Measurements from ENCODE around the gene VPS54.

Gene VPS54

DNA sequence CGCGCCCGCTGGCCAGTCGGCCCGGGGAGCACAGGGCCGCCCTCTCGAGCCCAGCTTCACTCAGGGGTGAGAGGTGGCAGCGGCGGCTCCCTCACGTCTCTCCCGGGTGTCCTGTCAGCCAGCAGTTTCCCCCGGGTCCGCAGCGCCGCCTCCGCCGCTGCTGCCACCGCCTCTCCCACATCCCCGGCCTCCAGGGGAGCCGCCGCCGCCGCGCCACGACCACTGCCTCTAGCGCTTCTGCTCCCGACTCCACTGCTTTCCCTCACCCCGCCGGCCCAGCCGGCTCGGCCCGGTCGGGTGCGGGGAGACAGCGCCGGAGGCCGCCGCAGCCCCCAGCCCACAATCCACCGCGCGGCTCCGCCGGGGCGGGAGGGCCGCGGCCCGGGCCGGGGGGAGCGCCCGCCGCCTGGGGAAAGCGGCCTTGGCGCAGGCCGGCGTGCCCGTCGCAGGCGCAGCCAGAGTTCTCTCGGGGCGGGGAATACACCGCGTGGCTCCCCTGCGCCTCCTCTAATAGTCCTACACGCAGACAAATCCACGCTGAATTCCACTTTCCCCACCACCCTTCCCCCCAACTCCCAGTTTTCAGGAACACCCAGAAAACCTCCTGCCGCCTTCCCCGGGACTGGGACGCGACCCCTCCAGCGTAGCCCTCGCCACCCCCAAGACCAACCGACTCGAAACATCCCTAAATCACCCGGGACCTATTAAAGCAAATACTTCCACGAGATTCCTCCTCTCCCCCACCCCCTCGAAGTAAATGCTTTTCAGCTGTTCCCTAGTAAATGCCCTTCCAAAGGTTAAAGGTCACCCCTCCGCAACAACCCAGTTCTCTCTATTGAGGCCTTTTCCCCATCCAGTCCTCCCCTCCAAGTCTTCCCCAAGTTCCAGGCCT, at the start of gene VPS54:
VPS54 (minus strand) TSS at position 346 of the 892 bp plus-strand sequence. CDS start 35,429 bp downstream, outside the sequence.
- DNase-seq = no peak

GRCh38 chr2:64067326-64067725, 48.1 kb upstream of the VPS54 start:
- no peak for DNase-seq

GRCh38 chr2:64065516-64065915, 46.3 kb upstream of the VPS54 start:
- DNase-seq = no peak

DNA sequence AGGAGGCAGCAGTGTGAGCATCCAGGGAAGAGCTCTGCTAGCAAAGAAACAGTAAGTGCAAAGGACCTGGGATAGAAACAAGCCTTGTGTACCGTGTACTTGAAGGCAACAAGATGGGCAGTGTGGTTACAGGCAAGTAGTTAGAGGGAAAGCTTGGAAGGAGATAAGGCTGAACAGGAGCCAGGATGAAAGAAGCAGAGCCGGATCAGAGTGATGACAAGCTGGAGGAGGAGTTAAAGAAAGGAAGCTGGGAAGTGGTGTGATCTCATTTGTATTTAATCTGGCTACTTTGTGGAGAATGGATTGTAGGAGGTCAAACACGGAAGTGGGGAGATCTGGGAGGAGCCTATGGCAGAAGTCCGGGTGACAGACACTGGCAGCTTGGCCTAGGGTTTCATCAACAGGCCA, 44.7 kb upstream of the VPS54 start:
- peak; percentile 79 for DNase-seq

DNA sequence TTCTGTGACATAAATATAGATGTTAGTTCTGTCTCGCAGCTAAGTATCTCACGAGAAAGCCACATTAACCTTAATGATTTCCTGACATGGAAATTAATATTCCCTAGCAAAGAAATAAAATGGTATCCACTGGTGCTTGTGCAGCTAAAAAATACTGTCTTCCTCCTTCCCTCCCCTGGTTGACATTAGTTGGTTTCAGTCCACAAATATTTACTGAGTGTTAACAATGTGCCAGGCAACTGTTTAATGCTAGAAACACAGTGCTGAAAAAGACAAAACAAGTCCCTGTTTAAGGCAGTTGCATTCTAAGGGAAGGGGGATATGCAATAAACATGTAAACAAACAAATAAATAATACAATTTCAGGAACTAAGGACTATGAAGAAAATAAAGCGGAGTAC, 44.2 kb upstream of the VPS54 start:
- no peak for DNase-seq

GRCh38 chr2:64062840-64063239, 43.6 kb upstream of the VPS54 start:
- no peak for DNase-seq

- DNase-seq = no peak
Observed at GRCh38 chr2:64059270-64059669, 40.0 kb upstream of the VPS54 start.

GRCh38 chr2:64056021-64056420, 36.8 kb upstream of the VPS54 start:
- DNase-seq = no peak

DNA sequence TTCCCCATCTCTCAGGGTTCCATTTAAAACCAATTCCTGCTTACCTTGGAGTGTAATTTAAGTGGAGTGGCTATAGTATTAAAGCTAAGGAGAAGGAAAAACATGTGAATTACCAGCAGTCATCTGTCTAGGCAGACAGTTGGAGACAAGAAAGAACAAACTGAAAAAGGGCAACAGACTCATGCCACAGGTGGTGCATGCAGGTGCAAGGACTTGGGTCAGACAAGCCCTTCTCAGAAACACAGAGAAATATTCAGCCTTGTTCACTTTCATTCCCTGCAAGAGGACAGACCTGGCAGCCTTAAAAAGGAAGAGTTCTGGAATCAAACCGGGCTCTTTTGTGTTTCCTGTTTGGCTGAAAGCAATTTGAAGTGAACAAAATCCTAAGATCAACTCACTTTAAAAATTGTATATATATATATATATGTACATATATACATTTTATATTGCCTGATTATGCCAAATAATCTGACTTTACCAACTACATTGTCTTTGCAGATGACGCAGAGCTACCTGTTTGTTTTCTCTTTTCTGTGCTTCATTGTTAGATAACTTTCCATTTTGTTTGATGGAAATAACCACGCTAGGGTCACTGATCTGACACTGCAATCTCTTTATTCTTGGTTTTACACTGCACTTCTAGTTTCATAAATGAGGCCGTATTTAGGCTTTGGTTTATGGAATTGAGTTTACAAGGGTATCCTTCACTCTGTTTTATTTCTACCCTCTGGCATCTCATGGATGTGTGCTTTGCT, 35.1 kb upstream of the VPS54 start:
- DNase-seq = no peak

- no peak for DNase-seq
Observed at GRCh38 chr2:64052463-64053241, 33.4 kb upstream of the VPS54 start.

GRCh38 chr2:64049633-64050220, 30.5 kb upstream of the VPS54 start:
- peak; percentile 58 for DNase-seq

DNA sequence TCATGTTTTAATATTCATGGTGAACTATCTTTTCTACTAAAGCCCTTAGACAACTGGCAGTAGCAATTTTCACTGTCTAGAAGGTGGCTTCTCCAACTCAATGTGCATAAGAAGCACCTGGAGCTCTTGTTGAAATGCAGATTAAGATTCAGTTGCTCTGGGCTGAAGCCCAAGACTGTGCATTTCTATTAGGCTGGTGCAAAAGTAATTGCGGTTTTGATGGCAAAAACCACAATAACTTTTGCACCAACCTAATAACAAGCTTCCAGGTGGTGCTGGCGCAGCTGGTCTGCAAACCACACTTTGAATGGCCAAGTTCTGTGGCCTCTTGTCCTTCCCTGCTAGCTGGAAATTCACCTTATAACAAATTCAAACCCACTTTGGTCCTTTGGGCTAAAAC, 26.7 kb upstream of the VPS54 start:
- DNase-seq = no peak

GRCh38 chr2:64040161-64040560, 20.9 kb upstream of the VPS54 start:
- DNase-seq = no peak

DNA sequence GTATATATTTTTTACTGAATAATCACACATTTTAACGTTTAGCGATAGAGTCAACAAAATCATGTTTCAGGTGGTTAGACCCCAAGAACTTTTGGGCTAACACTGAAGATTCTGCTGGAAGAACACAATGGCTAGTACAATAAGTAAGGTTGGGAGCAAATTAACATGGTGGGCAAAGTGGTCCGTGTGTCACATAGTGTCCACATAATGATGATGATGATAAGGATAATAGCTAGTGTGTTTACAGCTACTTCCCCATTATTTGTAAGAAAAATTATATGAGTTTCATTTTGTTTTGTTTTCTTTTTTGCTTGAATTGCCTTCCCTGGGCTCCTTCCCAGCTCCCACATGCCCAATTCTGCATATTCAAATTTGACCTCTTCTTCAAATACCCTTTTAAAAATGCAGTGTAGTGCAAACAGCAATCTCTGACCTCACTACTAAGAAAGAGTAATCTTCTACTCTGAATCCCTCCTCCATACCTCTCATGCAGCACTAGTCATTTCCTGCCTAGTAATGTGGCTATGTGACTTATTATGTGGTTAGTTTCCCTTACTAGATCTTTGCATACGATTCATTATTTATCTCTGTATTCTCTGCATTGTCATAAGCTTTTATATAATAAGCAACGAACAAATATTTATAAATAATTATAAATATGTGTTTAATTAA, 16.9 kb upstream of the VPS54 start:
- DNase-seq = peak; percentile 25

DNA sequence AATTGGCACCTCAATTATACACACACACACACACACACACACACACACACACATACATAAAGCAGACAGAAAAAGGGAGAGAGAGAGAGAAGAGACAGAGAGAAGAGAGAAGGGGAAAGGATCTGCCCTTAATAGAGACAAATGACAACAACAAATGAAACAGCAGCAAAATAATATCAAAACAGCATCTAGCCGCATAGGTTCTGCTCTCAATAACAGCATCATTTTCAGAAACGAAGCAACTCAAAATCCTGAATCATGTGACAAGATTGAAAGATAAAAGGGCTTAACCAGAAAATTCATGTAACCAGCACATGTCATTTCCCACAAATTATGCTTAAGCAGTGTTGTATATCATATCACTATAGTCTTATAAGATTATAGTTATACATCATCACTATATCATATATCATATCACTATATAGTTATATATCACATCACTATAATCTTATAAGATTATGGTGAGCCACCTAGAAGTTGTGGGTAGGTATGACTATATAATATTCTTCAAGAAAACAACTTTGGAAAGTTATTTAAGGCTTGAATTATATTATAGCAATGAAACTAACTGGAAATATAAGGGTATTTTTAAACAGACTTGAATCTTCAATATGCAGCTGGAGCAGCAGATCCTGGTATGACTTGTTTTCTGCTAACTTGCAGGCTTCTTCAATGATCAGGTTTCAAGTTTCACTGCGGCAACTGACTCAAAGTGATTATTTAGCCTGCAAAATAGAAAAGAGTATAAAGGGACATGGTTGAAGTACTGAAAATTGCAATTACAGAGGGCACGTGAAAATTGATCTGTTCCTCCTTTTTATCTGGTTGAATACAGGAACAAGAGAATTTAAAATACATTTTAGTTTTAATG, 16.1 kb upstream of the VPS54 start:
- no peak for DNase-seq

- DNase-seq = peak; percentile 49
Observed at GRCh38 chr2:64029116-64029665, 10.0 kb upstream of the VPS54 start.

GRCh38 chr2:64025741-64026140, 6.5 kb upstream of the VPS54 start:
- DNase-seq = no peak

GRCh38 chr2:64024259-64024949, 5.2 kb upstream of the VPS54 start:
- DNase-seq = no peak

DNA sequence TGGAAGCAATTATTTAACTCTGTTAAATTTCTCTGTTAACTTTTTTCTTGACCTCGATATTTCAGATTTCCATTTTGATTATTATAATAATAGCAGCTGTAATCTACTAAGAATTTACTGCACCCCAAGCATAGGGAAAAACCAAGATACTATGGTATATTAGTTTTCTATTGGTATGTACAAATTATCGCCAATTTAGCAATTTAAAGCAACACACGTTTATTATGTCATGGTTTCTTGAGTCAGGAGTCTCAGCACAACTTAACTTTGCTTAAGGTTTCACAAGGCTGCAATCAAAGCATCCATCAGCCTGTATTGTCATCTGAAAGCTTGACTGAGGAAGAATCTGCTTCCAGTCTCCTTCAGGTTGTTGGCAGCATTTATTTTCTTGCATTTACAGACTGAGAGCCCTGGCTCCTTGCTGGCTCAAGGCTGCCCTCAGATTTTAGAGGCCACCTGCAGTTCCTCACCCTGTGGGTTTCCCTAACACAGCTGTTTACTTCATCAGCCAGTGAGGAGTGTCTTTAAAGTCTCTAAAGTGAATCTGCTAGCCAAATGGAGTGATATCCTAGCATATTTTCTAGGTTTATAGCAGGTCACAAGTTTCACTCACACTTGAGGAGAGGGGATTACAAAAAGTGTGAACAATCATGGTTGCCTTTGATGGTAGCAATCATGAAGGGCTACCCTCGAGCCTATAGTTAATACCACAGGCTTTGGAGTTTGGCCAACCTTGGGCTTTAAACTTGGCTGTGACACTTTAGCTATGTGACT, 4.4 kb upstream of the VPS54 start:
- no peak for DNase-seq
